Measurements from ENCODE around the gene RPE.

Gene RPE

DNA sequence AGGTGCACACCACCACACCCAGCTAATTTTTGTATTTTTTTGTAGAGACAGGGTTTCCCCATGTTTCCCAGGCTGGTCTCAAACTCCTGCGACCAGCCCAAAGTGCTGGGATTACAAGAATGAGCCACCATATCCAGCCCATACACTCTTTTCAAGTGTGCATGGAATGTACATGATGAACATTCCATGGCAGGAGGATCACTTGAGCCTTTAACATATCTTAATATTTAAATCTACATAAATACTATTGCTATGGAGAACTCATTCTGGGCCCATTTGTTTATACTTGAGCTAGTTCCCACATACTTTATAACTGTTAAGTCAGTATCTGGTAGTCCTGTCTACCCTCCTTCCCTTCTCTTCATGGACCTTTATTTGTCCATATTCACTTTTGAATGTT lies 48.4 kb downstream of the RPE start:
- Histone ChIP-seq H3K79me2 (ENCODE audit: control insufficient read depth, low read length) (no peaks in the 10 kb centered on the region), H3K4me3 (ENCODE audit: low read length) (no peak overlapping the region), H3K9me3 (ENCODE audit: control insufficient read depth, insufficient read depth, low read length) (no peaks in the 10 kb centered on the region), H3K27me3 (ENCODE audit: control insufficient read depth, low read length) (no peaks in the 10 kb centered on the region), H3K36me3 (ENCODE audit: control insufficient read depth, low read length) (no peaks in the 10 kb centered on the region), H3K9me2 (replicated peaks; ENCODE audit: control insufficient read depth, low read length) (no peaks in the 10 kb centered on the region), H3K27ac (ENCODE audit: low read depth, low read length) (no peak overlapping the region), H4K20me1 (ENCODE audit: control insufficient read depth, insufficient read depth, low read depth, low read length) (no peaks in the 10 kb centered on the region), H3K4me1 (ENCODE audit: control insufficient read depth, low read length) (no peaks in the 10 kb centered on the region), H3F3A (ENCODE audit: control insufficient read depth, insufficient read depth) (no peaks in the 10 kb centered on the region), H3K4me2 (ENCODE audit: low read length) (no peak overlapping the region)
- no peak for TF ChIP-seq EZH2phosphoT487 (IDR thresholded peaks at IDR 0.05; ENCODE audit: borderline replicate concordance, low read length)
- TF ChIP-seq, protein P1, sequence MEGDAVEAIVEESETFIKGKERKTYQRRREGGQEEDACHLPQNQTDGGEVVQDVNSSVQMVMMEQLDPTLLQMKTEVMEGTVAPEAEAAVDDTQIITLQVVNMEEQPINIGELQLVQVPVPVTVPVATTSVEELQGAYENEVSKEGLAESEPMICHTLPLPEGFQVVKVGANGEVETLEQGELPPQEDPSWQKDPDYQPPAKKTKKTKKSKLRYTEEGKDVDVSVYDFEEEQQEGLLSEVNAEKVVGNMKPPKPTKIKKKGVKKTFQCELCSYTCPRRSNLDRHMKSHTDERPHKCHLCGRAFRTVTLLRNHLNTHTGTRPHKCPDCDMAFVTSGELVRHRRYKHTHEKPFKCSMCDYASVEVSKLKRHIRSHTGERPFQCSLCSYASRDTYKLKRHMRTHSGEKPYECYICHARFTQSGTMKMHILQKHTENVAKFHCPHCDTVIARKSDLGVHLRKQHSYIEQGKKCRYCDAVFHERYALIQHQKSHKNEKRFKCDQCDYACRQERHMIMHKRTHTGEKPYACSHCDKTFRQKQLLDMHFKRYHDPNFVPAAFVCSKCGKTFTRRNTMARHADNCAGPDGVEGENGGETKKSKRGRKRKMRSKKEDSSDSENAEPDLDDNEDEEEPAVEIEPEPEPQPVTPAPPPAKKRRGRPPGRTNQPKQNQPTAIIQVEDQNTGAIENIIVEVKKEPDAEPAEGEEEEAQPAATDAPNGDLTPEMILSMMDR (IDR thresholded peaks at IDR 0.05; ENCODE audit: low read depth, low read length, poor library complexity, severe bottlenecking), result no peak

DNA sequence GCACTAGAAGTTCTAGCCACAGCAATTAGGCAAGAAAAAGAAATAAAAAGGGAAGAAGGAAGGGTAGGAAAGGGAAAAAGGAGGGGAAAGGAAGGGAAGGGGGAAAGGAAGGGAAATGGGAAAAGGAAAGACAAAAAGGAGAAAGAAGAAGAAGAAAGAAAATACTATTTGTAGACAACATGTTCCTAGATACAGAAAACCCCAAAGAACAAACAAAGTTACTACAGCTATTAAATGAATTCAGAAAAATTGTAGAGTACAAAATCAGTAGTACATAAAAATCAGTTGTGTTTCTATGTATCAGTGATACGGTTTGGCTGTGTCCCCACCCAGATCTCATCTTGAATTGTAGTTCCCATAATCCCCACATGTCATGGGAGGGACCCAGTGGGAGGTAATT lies 52.3 kb downstream of the RPE start:
- Histone ChIP-seq H3K4me3 (ENCODE audit: low read length) (no peak overlapping the region), H4K20me1 (ENCODE audit: control insufficient read depth, insufficient read depth, low read depth, low read length) (no peaks in the 10 kb centered on the region), H3K4me1 (ENCODE audit: control insufficient read depth, low read length) (no peaks in the 10 kb centered on the region), H3K27ac (ENCODE audit: low read depth, low read length) (no peak overlapping the region), H3K9me3 (ENCODE audit: control insufficient read depth, insufficient read depth, low read length) (no peaks in the 10 kb centered on the region), H3K4me2 (ENCODE audit: low read length) (no peak overlapping the region), H3K36me3 (ENCODE audit: control insufficient read depth, low read length) (no peaks in the 10 kb centered on the region), H3K79me2 (ENCODE audit: control insufficient read depth, low read length) (no peaks in the 10 kb centered on the region), H3F3A (ENCODE audit: control insufficient read depth, insufficient read depth) (no peaks in the 10 kb centered on the region), H3K9me2 (replicated peaks; ENCODE audit: control insufficient read depth, low read length) (no peaks in the 10 kb centered on the region), H3K27me3 (ENCODE audit: control insufficient read depth, low read length) (no peaks in the 10 kb centered on the region)
- TF ChIP-seq, protein P1 (IDR thresholded peaks at IDR 0.05; ENCODE audit: low read depth, low read length, poor library complexity, severe bottlenecking), result no peak
- TF ChIP-seq EZH2phosphoT487 (IDR thresholded peaks at IDR 0.05; ENCODE audit: borderline replicate concordance, low read length), result no peak

DNA sequence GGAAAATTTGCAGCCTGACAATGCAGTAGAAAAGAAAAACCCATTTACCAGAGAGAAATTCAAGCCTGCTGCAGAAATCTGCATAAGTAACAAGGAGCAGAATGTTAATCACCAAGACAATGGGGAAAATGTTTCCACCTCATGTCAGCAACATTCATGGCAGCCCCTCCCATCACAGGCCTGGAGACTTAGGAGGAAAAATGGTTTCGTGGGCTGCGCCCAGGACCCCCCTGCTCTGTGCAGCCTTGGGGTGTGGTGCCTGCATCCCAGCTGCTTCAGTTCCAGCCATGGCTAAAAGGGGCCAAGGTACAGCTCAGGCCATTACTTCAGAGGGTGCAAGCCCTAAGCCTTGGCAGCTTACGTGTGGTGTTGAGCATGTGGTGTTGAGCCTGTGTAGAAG lies 53.4 kb downstream of the RPE start:
- no peak for TF ChIP-seq EZH2phosphoT487 (IDR thresholded peaks at IDR 0.05; ENCODE audit: borderline replicate concordance, low read length)
- Histone ChIP-seq H4K20me1 (ENCODE audit: control insufficient read depth, insufficient read depth, low read depth, low read length) (no peaks in the 10 kb centered on the region), H3K36me3 (ENCODE audit: control insufficient read depth, low read length) (no peaks in the 10 kb centered on the region)

DNA sequence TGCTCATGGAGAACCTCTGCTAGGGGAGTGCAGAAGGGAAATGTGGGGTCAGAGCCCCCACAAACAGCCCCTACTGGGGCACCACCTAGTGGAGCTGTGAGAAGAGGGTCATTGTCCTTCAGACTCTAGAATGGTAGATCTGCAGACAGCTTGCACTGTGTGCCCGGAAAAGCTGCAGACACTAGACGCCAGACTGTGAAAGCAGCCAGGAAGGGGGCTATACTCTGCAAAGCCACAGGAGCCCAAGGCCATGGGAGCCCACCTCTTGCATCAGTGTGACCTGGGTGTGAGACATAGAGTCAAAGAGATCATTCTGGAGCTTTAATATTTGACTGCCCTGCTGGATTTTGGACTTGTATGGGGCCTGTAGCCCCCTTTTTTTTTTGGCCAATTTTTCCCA lies 60.9 kb downstream of the RPE start:
- Histone ChIP-seq H3K4me2 (ENCODE audit: low read length) (no peak overlapping the region), H3K9me3 (ENCODE audit: control insufficient read depth, insufficient read depth, low read length) (no peaks in the 10 kb centered on the region), H3K79me2 (ENCODE audit: control insufficient read depth, low read length) (no peaks in the 10 kb centered on the region), H3K36me3 (ENCODE audit: control insufficient read depth, low read length) (no peaks in the 10 kb centered on the region), H4K20me1 (ENCODE audit: control insufficient read depth, insufficient read depth, low read depth, low read length) (no peaks in the 10 kb centered on the region), H3K4me3 (ENCODE audit: low read length) (no peak overlapping the region), H3F3A (ENCODE audit: control insufficient read depth, insufficient read depth) (no peaks in the 10 kb centered on the region), H3K27me3 (ENCODE audit: control insufficient read depth, low read length) (no peaks in the 10 kb centered on the region), H3K27ac (ENCODE audit: low read depth, low read length) (no peak overlapping the region), H3K9me2 (replicated peaks; ENCODE audit: control insufficient read depth, low read length) (no peaks in the 10 kb centered on the region), H3K4me1 (ENCODE audit: control insufficient read depth, low read length) (no peaks in the 10 kb centered on the region)
- no peak for TF ChIP-seq EZH2phosphoT487 (IDR thresholded peaks at IDR 0.05; ENCODE audit: borderline replicate concordance, low read length)
- TF ChIP-seq, protein P1 (IDR thresholded peaks at IDR 0.05; ENCODE audit: low read depth, low read length, poor library complexity, severe bottlenecking), result no peak

More for the DNA sequence above, 53.4 kb downstream of the RPE start:
- Histone ChIP-seq H3K4me2 (ENCODE audit: low read length) (no peak overlapping the region), H3K4me3 (ENCODE audit: low read length) (no peak overlapping the region), H3K79me2 (ENCODE audit: control insufficient read depth, low read length) (no peaks in the 10 kb centered on the region), H3K27me3 (ENCODE audit: control insufficient read depth, low read length) (no peaks in the 10 kb centered on the region), H3K9me3 (ENCODE audit: control insufficient read depth, insufficient read depth, low read length) (no peaks in the 10 kb centered on the region), H3F3A (ENCODE audit: control insufficient read depth, insufficient read depth) (no peaks in the 10 kb centered on the region), H3K9me2 (replicated peaks; ENCODE audit: control insufficient read depth, low read length) (no peaks in the 10 kb centered on the region), H3K27ac (ENCODE audit: low read depth, low read length) (no peak overlapping the region), H3K4me1 (ENCODE audit: control insufficient read depth, low read length) (no peaks in the 10 kb centered on the region)

All from DOHH2 (cell line).